DOHH2 (cell line): Measurements from ENCODE around the gene ANGPTL5.

Experiments
- H3F3A ChIP-seq: fragments of 200-600 bp; sonication (generic), shearing (Covaris generic); 2 replicates; pipeline ENCODE4 v1.6.0; 2016; ENCODE audit warnings: antibody characterized with exemption, mild to moderate bottlenecking; ENCODE audit not compliant: control insufficient read depth, insufficient read depth
- H3K27ac ChIP-seq: fragments of 200-600 bp; sonication (generic); 2 replicates; pipeline ENCODE4 v1.5.1; 2014; ENCODE audit warnings: low read depth, mild to moderate bottlenecking, low read length, moderate library complexity
- H3K27me3 ChIP-seq: fragments of 200-600 bp; sonication (generic); 2 replicates; pipeline ENCODE4 v1.6.1; 2014; ENCODE audit warnings: mild to moderate bottlenecking, low read length, mixed read lengths; ENCODE audit not compliant: control insufficient read depth
- H3K36me3 ChIP-seq: fragments of 200-600 bp; sonication (generic); 2 replicates; pipeline ENCODE4 v1.6.1; 2014; ENCODE audit warnings: mild to moderate bottlenecking, low read length, moderate library complexity, mixed read lengths; ENCODE audit not compliant: control insufficient read depth
- H3K4me1 ChIP-seq: fragments of 200-600 bp; sonication (generic); 2 replicates; pipeline ENCODE4 v1.6.1; 2014; ENCODE audit warnings: mild to moderate bottlenecking, low read length, mixed read lengths; ENCODE audit not compliant: control insufficient read depth
- H3K4me2 ChIP-seq: fragments of 200-600 bp; sonication (generic); 2 replicates; pipeline ENCODE4 v1.6.0; 2014; ENCODE audit warnings: mild to moderate bottlenecking, low read length, moderate library complexity
- H3K4me3 ChIP-seq: fragments of 200-600 bp; sonication (generic); 2 replicates; pipeline ENCODE4 v1.5.1; 2014; ENCODE audit warnings: mild to moderate bottlenecking, low read length, mixed read lengths
- H3K79me2 ChIP-seq: fragments of 200-600 bp; sonication (generic); 2 replicates; pipeline ENCODE4 v1.6.1; 2014; ENCODE audit warnings: mild to moderate bottlenecking, low read length, mixed read lengths; ENCODE audit not compliant: control insufficient read depth
- H3K9me2 ChIP-seq: fragments of 200-600 bp; sonication (generic); replicated peaks from 2 replicates; pipeline ENCODE4 v1.6.1; 2014; ENCODE audit warnings: mild to moderate bottlenecking, low read length, mixed read lengths; ENCODE audit not compliant: control insufficient read depth
- H3K9me3 ChIP-seq: fragments of 200-600 bp; sonication (generic); 2 replicates; pipeline ENCODE4 v1.6.1; 2014; ENCODE audit warnings: antibody characterized with exemption, low read length, mixed read lengths; ENCODE audit not compliant: control insufficient read depth, insufficient read depth
- H4K20me1 ChIP-seq: fragments of 200-600 bp; sonication (generic); 2 replicates; pipeline ENCODE4 v1.6.0; 2014; ENCODE audit warnings: low read depth, mild to moderate bottlenecking, antibody characterized with exemption, low read length, moderate library complexity; ENCODE audit not compliant: control insufficient read depth, insufficient read depth
- EZH2phosphoT487 ChIP-seq: fragments of 200-600 bp; sonication (generic); IDR thresholded peaks from 2 replicates; pipeline ENCODE4 v1.6.1; 2017; ENCODE audit warnings: borderline replicate concordance, mild to moderate bottlenecking, antibody characterized with exemption, low read length, moderate library complexity, mixed read lengths
- TF ChIP-seq, protein P1 (sequence below): fragments of 200-600 bp; sonication (generic); IDR thresholded peaks from one replicate; pipeline ENCODE4 v1.5.1; 2014; ENCODE audit warnings: antibody characterized with exemption, mild to moderate bottlenecking, low read depth, low read length; ENCODE audit not compliant: poor library complexity, severe bottlenecking

The ANGPTL5 gene

DNA sequence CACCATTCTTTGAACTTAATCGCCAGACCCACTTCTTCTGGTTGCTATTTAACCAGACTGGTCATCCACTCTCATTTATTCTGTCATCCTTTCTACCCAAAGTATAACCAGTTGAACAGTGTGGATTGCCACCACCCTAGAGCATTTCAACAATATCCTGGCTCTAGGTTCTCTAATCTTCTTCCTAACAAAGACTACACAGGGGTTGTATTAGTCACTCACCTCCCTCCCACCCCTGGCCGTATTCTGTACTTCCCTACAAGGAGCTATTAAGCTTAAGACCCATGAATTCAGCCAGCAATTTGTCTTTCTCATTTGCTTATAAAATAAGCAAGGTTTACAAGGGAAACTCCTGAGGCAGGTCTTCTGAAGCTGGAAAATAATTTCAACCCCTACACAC lies 48.4 kb downstream of the ANGPTL5 start:
- no peaks in the 10 kb centered on the region for H4K20me1 ChIP-seq
- no peaks in the 10 kb centered on the region for H3F3A ChIP-seq
- no peaks in the 10 kb centered on the region for H3K79me2 ChIP-seq
- no peaks in the 10 kb centered on the region for H3K9me3 ChIP-seq
- no peak overlapping the region for H3K4me2 ChIP-seq
- no peaks in the 10 kb centered on the region for H3K4me1 ChIP-seq
- no peak overlapping the region for H3K27ac ChIP-seq
- no peak overlapping the region for H3K4me3 ChIP-seq
- H3K36me3 ChIP-seq: no peaks in the 10 kb centered on the region
- TF ChIP-seq EZH2phosphoT487: no peak
- TF ChIP-seq, protein P1, sequence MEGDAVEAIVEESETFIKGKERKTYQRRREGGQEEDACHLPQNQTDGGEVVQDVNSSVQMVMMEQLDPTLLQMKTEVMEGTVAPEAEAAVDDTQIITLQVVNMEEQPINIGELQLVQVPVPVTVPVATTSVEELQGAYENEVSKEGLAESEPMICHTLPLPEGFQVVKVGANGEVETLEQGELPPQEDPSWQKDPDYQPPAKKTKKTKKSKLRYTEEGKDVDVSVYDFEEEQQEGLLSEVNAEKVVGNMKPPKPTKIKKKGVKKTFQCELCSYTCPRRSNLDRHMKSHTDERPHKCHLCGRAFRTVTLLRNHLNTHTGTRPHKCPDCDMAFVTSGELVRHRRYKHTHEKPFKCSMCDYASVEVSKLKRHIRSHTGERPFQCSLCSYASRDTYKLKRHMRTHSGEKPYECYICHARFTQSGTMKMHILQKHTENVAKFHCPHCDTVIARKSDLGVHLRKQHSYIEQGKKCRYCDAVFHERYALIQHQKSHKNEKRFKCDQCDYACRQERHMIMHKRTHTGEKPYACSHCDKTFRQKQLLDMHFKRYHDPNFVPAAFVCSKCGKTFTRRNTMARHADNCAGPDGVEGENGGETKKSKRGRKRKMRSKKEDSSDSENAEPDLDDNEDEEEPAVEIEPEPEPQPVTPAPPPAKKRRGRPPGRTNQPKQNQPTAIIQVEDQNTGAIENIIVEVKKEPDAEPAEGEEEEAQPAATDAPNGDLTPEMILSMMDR: no peak
- H3K27me3 ChIP-seq: peaks cover 2% of the 10 kb centered on the region; the same call in 1 of the 2 replicates
- no peaks in the 10 kb centered on the region for H3K9me2 ChIP-seq

DNA sequence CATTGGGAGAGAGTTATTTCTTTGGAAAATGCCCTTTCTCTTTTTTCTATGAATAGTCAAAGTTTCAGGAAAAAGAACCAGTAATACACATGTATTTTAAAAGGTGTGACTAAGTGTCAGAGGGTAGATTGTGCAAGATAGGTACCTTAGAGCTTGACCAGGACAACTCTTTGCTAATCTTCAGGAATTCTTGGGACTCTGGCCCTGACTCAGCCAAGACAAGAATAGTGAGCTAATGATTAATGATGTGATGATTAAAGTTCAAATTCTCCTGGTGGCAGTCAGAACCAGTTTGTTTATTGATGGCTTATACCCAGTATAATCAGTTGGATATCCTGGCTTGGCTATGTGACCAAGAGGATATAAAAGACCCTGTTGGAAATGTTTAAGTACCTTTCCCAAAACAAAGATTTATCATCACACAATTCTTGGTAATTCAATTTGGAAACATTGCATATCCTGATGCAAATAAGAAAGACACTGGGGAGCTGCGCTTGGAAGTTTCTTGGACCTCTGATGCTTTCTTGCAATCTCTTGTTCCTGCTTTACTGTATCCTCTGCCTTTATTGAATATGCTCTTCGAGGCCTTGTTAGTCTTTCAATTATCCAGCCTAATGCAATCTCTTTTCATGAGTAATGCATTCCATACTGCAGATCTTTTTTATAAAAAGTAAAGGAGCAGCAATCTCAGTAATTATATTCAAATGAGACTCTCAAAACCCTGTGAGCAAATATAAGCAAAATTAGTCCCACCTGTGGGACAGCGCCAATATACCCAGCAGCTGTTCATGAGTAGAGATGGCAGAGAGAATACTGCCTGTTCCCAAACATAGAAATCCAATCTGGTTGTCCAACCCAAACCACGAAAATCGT lies 49.5 kb downstream of the ANGPTL5 start:
- Histone ChIP-seq H3K4me3 (no peak overlapping the region), H3K79me2 (no peaks in the 10 kb centered on the region), H3K4me2 (no peak overlapping the region), H3K27me3 (peaks cover 8% of the 10 kb centered on the region; the same call in 1 of the 2 replicates), H3K9me2 (no peaks in the 10 kb centered on the region), H3K4me1 (no peaks in the 10 kb centered on the region), H3K9me3 (no peaks in the 10 kb centered on the region), H3F3A (no peaks in the 10 kb centered on the region), H3K36me3 (no peaks in the 10 kb centered on the region), H4K20me1 (no peaks in the 10 kb centered on the region), H3K27ac (no peak overlapping the region)
- no peak for TF ChIP-seq EZH2phosphoT487
- TF ChIP-seq, protein P1: no peak

DNA sequence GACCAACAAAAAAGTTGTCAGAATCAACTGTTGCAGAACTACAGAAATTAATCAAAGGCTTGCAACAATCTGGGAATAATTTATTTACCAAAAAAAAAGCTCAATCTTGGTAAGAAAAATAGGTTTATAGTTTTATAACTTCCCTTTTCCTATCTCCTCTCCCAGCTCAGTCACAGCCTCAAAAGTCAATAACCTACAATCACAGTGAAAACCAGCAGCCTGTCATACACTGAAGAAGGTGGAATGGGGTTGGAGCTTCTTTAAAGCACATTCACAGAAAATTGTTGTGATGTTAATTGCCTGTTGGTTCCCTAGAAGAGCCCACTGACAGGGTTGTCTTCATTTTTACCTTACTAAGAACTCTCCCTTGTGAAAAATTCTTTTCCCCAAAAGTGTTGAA lies 52.2 kb downstream of the ANGPTL5 start:
- Histone ChIP-seq H3K27me3 (peaks cover 9% of the 10 kb centered on the region; the same call in 1 of the 2 replicates), H3K4me2 (no peak overlapping the region), H3K27ac (no peak overlapping the region), H3K9me3 (no peaks in the 10 kb centered on the region), H3K4me3 (no peak overlapping the region), H3F3A (no peaks in the 10 kb centered on the region), H3K36me3 (no peaks in the 10 kb centered on the region), H4K20me1 (no peaks in the 10 kb centered on the region), H3K4me1 (no peaks in the 10 kb centered on the region), H3K9me2 (no peaks in the 10 kb centered on the region), H3K79me2 (no peaks in the 10 kb centered on the region)
- TF ChIP-seq, protein P1: no peak
- no peak for TF ChIP-seq EZH2phosphoT487
